Peyer's patch (tissue), 4 donors: Measurements from ENCODE around the gene CECR2.

ENCODE experiments used
- POLR2A ChIP-seq, 2 donors: fragments of 450-650 bp; IDR thresholded peaks; one replicate each; pipeline ENCODE4 v1.5.1; 2017; ENCODE audit warnings: antibody characterized with exemption in 2 of 2, mild to moderate bottlenecking in 2 of 2, moderate library complexity in 2 of 2
- TF ChIP-seq, protein P1 (sequence below), 6 experiments: fragments of 450-650 bp in 4 of 6; fragments of 200-600 bp in 2 of 6; sonication (generic) in 1 of 6; IDR thresholded peaks; one replicate each; pipeline ENCODE4 v1.5.1; 2017 to 2019; ENCODE audit warnings: antibody characterized with exemption in 6 of 6, mild to moderate bottlenecking in 3 of 6, moderate library complexity in 1 of 6

DNA sequence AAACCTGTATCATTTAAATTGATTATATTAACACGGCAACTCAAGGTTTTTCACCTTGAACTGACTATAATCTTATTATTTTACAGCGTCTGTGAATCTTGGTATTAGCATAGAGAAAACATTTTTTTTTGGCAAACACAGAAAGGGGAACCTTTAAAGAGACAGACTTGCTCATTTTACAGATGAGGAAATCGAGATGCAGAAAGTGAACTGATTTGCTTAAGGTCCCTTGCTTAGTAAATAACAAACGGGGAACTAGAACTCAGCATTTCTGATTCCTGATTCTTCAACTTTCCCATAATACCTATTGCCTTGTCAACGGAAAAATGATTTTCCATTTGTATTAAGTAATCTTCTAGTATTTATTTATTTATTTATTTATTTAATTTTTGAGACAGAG is 33.2 kb upstream of the CECR2 start:
- TF ChIP-seq, protein P1, sequence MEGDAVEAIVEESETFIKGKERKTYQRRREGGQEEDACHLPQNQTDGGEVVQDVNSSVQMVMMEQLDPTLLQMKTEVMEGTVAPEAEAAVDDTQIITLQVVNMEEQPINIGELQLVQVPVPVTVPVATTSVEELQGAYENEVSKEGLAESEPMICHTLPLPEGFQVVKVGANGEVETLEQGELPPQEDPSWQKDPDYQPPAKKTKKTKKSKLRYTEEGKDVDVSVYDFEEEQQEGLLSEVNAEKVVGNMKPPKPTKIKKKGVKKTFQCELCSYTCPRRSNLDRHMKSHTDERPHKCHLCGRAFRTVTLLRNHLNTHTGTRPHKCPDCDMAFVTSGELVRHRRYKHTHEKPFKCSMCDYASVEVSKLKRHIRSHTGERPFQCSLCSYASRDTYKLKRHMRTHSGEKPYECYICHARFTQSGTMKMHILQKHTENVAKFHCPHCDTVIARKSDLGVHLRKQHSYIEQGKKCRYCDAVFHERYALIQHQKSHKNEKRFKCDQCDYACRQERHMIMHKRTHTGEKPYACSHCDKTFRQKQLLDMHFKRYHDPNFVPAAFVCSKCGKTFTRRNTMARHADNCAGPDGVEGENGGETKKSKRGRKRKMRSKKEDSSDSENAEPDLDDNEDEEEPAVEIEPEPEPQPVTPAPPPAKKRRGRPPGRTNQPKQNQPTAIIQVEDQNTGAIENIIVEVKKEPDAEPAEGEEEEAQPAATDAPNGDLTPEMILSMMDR (IDR thresholded peaks at IDR 0.05): no peak
- TF ChIP-seq POLR2A (IDR thresholded peaks at IDR 0.05): no peak
